ENCODE data around the gene TMEM120B.

Gene TMEM120B

GRCh38 chr12:121793838-121794533 is 81.4 kb downstream of the TMEM120B start:
- DNase-seq = peak; percentile 96

GRCh38 chr12:121794534-121795033 is 82.0 kb downstream of the TMEM120B start:
- DNase-seq = no peak

GRCh38 chr12:121795034-121795968 is 82.7 kb downstream of the TMEM120B start:
- DNase-seq = peak; percentile 85

GRCh38 chr12:121796855-121797751 is 84.6 kb downstream of the TMEM120B start:
- no peak for DNase-seq

- no peak for DNase-seq
Measured at GRCh38 chr12:121797937-121798786, 85.6 kb downstream of the TMEM120B start.

GRCh38 chr12:121798787-121799155 is 86.2 kb downstream of the TMEM120B start:
- no peak for DNase-seq

GRCh38 chr12:121799156-121799841 is 86.7 kb downstream of the TMEM120B start:
- DNase-seq = peak; percentile 62

GRCh38 chr12:121799842-121800693 is 87.5 kb downstream of the TMEM120B start:
- peak; percentile 72 for DNase-seq

- peak; percentile 76 for DNase-seq
Measured at GRCh38 chr12:121800694-121801594, 88.4 kb downstream of the TMEM120B start.

- peak; percentile 53 for DNase-seq
Measured at GRCh38 chr12:121801595-121802484, 89.3 kb downstream of the TMEM120B start.

GRCh38 chr12:121802485-121802842 is 89.9 kb downstream of the TMEM120B start:
- no peak for DNase-seq

- DNase-seq = peak; percentile 84
Measured at GRCh38 chr12:121802843-121803698, 90.5 kb downstream of the TMEM120B start.

GRCh38 chr12:121803861-121804416 is 91.4 kb downstream of the TMEM120B start, which contains the start of gene SETD1B:
Gene SETD1B, plus strand, starts transcription at chr12:121804009. Its CDS starts 729 bp downstream, at chr12:121804738.
- peak; percentile 52 for DNase-seq

- DNase-seq = peak; percentile 68
Measured at GRCh38 chr12:121804417-121805111, 92.0 kb downstream of the TMEM120B start.

GRCh38 chr12:121805171-121806008 is 92.8 kb downstream of the TMEM120B start:
- no peak for DNase-seq

All from activated CD4-positive, alpha-beta T cell treated with anti-CD3 and anti-CD28 coated beads, Interleukin-2, amount 50 U/mL, for 1 hour (primary cell).